HG02943 (cell line): ENCODE measurements around the gene KDELR3.
"Not testable (repeated sequence)": the region's sequence is repeated elsewhere in the genome, so short reads cannot be mapped to it uniquely, and the experiment has no call there.

Source experiments
- ATAC-seq: cut with Tn5 transposase; IDR thresholded peaks from one replicate; pipeline ENCODE4 v1.9.1; 2021; ENCODE audit warnings: mild to moderate bottlenecking, low read depth, moderate library complexity; ENCODE audit not compliant: unreplicated experiment

The KDELR3 gene

GRCh38 chr22:38455076-38455529 lies 12.8 kb upstream of the KDELR3 start, which contains the start of gene KCNJ4:
Gene KCNJ4 (minus strand): TSS chr22:38455199. CDS start chr22:38428132, 27,067 bp downstream.
- ATAC-seq, result no peak

DNA sequence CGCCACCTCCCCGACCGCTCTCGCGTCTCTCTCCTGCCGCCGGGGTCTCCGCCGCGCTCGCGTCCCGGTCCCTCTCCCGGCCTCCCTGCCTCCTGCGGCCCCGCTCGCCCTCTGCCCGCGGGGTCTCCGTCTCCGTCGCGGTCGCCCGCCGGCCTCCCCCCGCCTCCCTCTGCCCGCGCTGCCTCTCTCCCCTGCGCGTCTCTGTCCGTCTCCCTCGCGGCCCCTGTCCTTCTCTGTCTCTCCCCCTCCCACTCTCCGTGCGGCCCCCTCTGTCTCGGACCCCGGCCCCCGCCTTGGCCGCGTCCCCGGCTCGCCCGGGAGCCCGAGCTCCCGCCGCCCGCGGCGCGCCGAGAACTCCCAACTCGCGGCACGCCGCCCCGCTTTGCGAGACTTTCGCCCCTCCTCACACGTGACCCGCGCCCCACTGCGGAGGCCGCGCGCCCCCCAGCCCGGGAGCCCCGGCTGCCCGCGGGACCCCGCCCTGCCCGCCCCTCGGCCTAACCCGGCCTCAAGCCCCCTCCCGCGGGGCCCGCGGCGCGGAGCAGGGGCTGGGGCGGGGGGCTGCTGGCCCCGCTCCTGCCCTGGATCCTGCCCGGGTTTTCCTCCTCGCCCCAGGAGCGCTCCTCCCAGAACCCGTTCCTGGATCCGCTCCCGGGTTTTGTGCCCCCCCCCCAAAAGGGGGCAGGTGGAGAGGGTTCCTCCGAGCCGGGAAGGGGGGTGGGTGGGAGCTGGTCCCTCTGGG lies 12.2 kb upstream of the KDELR3 start:
- no peak for ATAC-seq

GRCh38 chr22:38456272-38456835 lies 11.5 kb upstream of the KDELR3 start:
- ATAC-seq, result no peak

DNA sequence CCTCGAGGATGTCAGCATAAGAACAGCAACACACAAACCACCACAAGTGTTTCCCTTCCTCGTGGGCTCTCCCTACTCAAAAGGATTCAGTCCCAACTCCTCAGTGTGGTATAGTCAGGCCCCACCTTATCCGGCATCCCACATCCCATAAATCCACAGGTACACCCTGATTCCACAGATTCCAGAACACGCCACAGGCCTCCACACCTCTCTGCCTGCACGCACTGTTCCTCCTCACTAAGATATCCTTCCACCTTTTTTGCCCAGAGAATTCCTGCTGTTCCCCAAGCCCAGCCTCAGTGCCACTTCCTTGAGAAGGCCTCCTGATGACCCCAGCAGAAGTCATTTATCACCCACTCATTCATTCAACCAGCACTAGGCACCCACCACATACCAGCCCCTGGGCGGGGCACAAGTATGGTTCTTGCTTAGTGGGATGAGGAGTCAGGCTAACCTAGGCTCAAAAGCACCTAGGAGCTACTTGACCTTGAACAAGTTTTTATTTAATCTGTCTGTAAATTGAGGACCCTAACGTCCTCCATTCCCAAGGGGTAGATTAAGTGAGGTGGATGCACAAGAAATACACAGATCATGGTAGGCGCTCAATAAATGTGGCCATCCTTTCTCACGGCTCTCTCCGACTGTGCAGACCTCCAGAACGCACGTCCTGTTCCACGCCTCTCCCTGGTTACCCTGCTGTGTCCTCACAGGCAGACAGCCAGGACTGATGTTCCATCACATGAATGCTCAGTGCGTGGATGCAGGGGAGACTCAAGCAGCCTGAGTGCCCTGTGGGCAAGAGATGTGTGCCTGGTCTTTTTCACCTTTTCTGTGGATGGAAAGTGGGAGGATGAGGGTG lies 10.8 kb upstream of the KDELR3 start:
- ATAC-seq, result no peak

GRCh38 chr22:38460426-38460840 lies 7.5 kb upstream of the KDELR3 start:
- ATAC-seq, result no peak

GRCh38 chr22:38461057-38461413 lies 6.9 kb upstream of the KDELR3 start:
- ATAC-seq, result no peak

GRCh38 chr22:38461414-38462081 lies 6.3 kb upstream of the KDELR3 start:
- no peak for ATAC-seq

- ATAC-seq, result no peak
Measured at GRCh38 chr22:38462960-38463784, 4.7 kb upstream of the KDELR3 start.

DNA sequence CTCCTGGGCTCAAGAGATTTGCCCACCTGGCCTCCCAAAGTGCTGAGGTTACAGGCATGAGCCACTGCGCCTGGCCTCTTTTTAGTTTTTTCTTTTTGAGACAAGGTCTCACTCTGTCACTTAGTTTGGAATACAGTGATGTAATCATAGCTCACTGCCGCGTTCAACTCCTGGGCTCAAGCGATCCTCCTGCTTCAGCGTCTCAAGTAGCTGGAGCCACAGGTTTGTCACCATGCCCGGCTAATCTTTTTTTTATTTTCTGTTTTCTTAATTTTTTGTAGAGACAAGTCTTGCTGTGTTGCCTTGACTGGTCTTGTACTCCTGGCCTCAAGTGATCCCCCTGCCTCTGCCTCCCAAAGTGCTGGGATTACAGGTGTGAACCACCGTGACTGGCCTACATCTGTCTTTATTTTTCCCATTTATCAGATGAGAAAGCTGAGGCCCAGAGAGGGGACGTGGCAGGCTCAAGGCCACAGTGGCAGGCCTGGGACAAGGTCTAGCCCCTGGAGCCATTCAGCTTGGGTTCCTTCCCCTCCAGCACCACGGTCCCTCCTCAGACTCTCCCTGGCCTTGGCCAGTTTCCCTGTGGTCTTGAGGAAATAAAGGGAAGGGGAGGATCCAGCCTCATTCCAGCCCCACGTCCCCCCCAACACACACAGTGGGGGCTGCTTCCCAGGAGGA lies 2.8 kb upstream of the KDELR3 start:
- ATAC-seq, result no peak

DNA sequence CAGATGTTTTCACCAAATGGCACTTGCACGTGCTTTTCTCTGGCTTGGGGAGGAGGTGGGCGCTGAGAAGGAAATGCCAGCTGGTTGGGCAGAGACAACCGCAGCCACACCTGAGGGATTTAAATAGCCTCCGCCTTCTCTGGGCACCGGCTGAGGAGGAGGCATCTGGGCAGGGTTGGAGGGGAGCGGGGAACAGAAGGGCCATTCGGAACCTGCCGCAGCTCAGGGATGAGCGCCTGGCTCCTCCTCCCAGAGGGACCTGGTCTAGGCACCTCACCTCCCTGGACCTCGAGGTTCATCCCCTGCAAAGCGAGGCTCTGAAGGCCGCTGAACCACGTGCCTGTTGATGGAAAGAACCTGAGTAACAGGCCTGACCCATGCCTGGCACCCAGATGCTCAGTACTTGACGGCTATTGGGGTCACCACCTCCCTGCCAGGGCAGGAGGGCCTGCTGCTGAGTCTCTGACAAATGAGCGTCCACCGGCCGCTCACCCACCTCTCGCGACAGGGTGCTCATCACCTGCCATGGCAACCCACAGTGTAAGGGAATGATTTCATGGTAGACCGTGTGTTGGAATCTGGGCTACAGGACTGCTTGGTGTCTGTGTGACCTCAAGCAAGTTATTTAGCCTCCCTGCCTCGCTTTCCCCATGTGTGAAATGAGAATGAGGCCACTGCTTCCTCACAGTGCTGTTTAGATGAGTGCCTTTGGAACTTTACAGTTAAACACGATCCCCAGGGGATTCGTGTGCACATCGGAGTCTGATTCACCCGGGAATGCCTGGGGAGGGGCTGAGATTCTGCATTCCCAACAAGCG lies 2.0 kb upstream of the KDELR3 start:
- ATAC-seq, result no peak

GRCh38 chr22:38467438-38467903 lies 425 bp upstream of the KDELR3 start:
- ATAC-seq, result no peak

DNA sequence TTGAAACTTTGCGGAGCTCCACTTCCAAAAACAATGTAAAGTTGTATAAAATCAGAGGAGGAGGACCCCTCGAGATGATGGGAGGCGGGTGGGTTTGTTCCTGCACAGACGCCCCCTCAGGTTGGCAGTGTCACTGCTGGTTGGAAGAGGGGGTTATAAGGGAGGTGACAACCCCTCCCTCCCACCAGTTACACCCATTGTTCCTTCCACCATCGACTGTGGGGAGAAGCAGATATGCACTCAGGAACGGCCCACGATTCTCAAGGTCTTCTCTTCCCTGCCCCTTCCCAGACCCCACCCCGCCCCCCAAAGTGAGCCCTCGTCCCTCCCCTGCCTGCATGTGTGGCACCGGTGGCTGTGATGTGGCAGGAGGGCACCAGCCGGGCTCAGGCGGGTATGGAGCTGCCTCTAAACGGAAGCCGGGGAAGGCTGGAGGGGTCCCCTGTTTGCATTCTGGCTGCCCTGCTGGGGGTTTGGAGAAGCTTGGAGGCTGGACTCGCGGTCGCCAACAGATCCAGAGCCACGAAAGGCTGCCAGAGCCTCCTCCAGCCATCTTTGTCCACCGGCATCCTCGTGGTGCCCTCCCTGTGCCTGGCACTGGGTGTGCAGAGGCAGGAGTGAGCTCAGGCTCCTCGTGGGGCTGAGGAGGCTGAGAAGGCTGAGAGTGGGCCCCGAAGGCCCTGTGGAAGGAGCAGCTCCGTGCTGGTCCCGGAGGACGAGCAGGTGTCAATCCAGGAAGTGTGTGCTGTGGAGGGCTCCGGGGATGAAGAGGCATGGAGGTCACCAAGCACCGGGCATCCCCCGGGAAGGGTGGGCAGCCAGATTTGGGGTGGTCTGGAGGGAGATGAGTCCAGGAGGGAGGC lies 778 bp downstream of the KDELR3 start:
- no peak for ATAC-seq

- no peak for ATAC-seq
Measured at GRCh38 chr22:38469306-38469781, 1.4 kb downstream of the KDELR3 start.

- not testable (repeated sequence) for ATAC-seq
Measured at GRCh38 chr22:38470179-38470578, 2.3 kb downstream of the KDELR3 start.

GRCh38 chr22:38471237-38471636 lies 3.3 kb downstream of the KDELR3 start:
- ATAC-seq, result no peak

DNA sequence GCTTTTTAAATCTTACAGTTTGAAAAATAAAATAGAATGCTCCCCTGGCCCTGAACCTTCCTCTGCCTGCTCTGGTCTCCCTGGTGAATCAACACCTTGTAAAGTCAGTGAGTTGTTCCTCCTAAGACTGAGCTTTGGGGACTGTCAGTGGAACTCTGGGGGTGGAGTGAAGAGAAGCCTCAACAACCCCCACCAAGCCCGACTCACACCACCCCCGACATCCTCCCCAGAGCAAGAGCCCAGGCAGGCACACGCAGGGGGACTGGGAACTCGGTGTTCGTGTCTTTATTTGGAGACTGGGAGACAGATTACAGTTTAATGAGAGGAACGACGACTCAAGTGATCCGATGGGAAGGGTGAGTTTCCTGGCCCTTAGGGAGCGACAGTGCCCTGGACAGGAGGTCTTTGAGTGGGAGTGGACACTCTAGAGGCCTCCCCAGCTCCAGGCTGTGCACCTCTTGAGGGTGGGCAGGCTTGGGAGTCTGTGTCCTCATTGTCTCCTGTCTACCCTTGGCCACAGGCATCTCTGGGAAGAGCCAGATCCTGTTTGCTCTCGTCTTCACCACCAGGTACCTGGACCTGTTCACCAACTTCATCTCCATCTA lies 6.2 kb downstream of the KDELR3 start:
- ATAC-seq, result no peak

DNA sequence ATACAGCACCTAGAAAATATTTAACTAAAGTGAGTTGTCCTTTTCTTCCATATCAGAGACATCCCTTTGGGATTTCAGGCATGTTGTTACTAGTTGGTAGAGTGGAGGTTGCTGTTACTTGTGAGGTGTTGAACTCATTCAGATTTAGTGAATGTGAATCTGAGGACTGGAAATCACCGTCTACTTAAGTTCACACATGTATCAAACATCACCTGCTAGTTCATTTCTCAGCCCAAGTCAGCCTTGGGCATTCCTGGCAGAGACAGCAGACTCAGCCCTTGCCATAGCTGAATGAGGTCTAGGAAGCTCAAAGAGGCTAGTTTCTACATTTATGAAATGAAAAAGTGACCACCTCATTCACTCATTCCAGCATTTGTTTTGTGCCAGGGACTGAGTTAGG lies 9.7 kb downstream of the KDELR3 start:
- no peak for ATAC-seq
